Lung (tissue), 12 donors: ENCODE measurements around the gene CENPV. TPM values are rescaled to one million over a fixed set of nuclear protein-coding genes. Genes with fewer than 3 reads are reported as not detected.

Experiments used
- ATAC-seq: fragments of 200-7000 bp; cut with Tn5 transposase; one replicate; pipeline ENCODE4 v1.9.1; 2020; ENCODE audit warnings: moderate number of reproducible peaks; ENCODE audit not compliant: insufficient read depth, low FRiP score
- DNase-seq, 3 donors: peaks; one replicate each; pipeline ENCODE4 v3.0.0-alpha.2; 2013 to 2017
- H3K27ac ChIP-seq, 2 donors: one replicate each; pipeline ENCODE4 v1.5.1; 2013; ENCODE audit warnings: mild to moderate bottlenecking in 2 of 2, moderate library complexity in 2 of 2, control low read depth in 1 of 2, inconsistent platforms in 1 of 2, low read depth in 1 of 2, low read length in 1 of 2
- H3K27me3 ChIP-seq, 3 donors: one replicate each; pipeline ENCODE4 v1.5.1; 2013; ENCODE audit warnings: low read length in 2 of 3; ENCODE audit not compliant: control insufficient read depth in 3 of 3, insufficient read depth in 3 of 3
- H3K36me3 ChIP-seq, 4 donors: one replicate each; pipeline ENCODE4 v1.5.1; 2013; ENCODE audit warnings: low read length in 4 of 4, mild to moderate bottlenecking in 1 of 4, moderate library complexity in 1 of 4; ENCODE audit not compliant: control insufficient read depth in 4 of 4, insufficient read depth in 4 of 4
- H3K4me1 ChIP-seq, 5 donors: one replicate each; pipeline ENCODE4 v1.5.1; 2013; ENCODE audit warnings: low read length in 5 of 5, mild to moderate bottlenecking in 2 of 5, moderate library complexity in 1 of 5; ENCODE audit not compliant: control insufficient read depth in 5 of 5, insufficient read depth in 5 of 5
- H3K4me3 ChIP-seq: one replicate; pipeline ENCODE4 v1.5.1; 2013; ENCODE audit warnings: mild to moderate bottlenecking, control low read depth, moderate library complexity
- H3K9ac ChIP-seq, 2 donors: one replicate each; pipeline ENCODE4 v1.5.1; 2013; ENCODE audit warnings: low read length in 2 of 2, control low read depth in 1 of 2; ENCODE audit not compliant: insufficient read depth in 1 of 2
- H3K9me3 ChIP-seq, 4 donors: one replicate each; pipeline ENCODE4 v1.5.1; 2013; ENCODE audit warnings: low read length in 3 of 4, mild to moderate bottlenecking in 1 of 4, moderate library complexity in 1 of 4; ENCODE audit not compliant: control insufficient read depth in 4 of 4, insufficient read depth in 3 of 4
- CTCF ChIP-seq: IDR thresholded peaks from 2 replicates; pipeline ENCODE4 v1.5.1; 2012; ENCODE audit warnings: mild to moderate bottlenecking; ENCODE audit errors: control extremely low read depth, extremely low read depth
- WGBS, 2 donors: extraction: QIAGEN DNeasy Blood & Tissue Kit; methylation state at CpG; one replicate each; pipeline ENCODE4 v1.1.7; 2013; 5-methylcytosine and 5-hydroxymethylcytosine counted together
- polyA plus RNA-seq, 2 donors: library from polyadenylated mRNA; stranded (reverse); fragments of 200-250 nt; gene quantifications; one replicate each; pipeline ENCODE4 v1.2.1, GENCODE V29; 2013
- total RNA-seq, 2 donors: library from RNA; depleted of rRNA in 1 of 2; stranded (reverse); fragments of >200 nt in 1 of 2; gene quantifications; one replicate each; pipeline ENCODE4 v1.2.1, GENCODE V29; 2014 to 2021
- donor health status: control.
- donor health status: control.
- donor health status: Bipolar disorder and iron deficiency.
- donor health status: healthy.
- donor health status: DM: yes; HTN: yes; CAD: no.

The CENPV gene
- total and polyA plus RNA-seq, 4 donors: 10.1 to 16.8 (median 14.5) TPM

- no peak for TF ChIP-seq CTCF
- no peak overlapping the region for H3K4me3 ChIP-seq
- no peak overlapping the region for H3K27ac ChIP-seq
- ATAC-seq (no peak), DNase-seq (no peak)
- 96 to 97% methylated on average over 1 of the region's 1 CpG for WGBS, 2 donors
- H3K27me3 ChIP-seq: no peaks in the 10 kb centered on the region
- no peaks in the 10 kb centered on the region for H3K4me1 ChIP-seq
- peaks cover 4 to 8% (median 5%) of the 10 kb centered on the region in 4 donors for H3K36me3 ChIP-seq
- H3K9me3 ChIP-seq: peaks cover 0 to 2% (median 0%) of the 10 kb centered on the region in 4 donors
- H3K9ac ChIP-seq: no peak overlapping the region
Observed at GRCh38 chr17:16339402-16339801, 13.9 kb downstream of the CENPV start.

- Histone ChIP-seq H3K4me3 (no peak overlapping the region), H3K4me1 (no peaks in the 10 kb centered on the region), H3K9ac (no peak overlapping the region), H3K36me3 (peaks cover 0 to 6% (median 4%) of the 10 kb centered on the region in 4 donors), H3K27ac (no peak overlapping the region), H3K27me3 (no peaks in the 10 kb centered on the region), H3K9me3 (peaks cover 0 to 2% (median 0%) of the 10 kb centered on the region in 4 donors)
- no peak for ATAC-seq
- TF ChIP-seq CTCF: no peak
- DNase-seq: no peak
- 95% methylated on average over 3 of the region's 3 CpGs for WGBS, 2 donors
Observed at GRCh38 chr17:16338391-16338790, 14.9 kb downstream of the CENPV start.

- no peak overlapping the region for H3K4me3 ChIP-seq
- 62 to 76% methylated on average over 11 of the region's 11 CpGs for WGBS, 2 donors
- peak in 1 of 3 donors; percentile 4 for DNase-seq
- peaks cover 0 to 6% (median 0%) of the 10 kb centered on the region in 5 donors for H3K4me1 ChIP-seq
- no peak overlapping the region for H3K27ac ChIP-seq
- no peaks in the 10 kb centered on the region for H3K9me3 ChIP-seq
- ATAC-seq: peak; percentile 81
- H3K36me3 ChIP-seq: peaks cover 4 to 13% (median 10%) of the 10 kb centered on the region in 4 donors
- TF ChIP-seq CTCF: no peak
- H3K9ac ChIP-seq: no peak overlapping the region
- H3K27me3 ChIP-seq: no peaks in the 10 kb centered on the region
Observed at GRCh38 chr17:16329519-16330271, 23.6 kb downstream of the CENPV start.
